GM21825 (cell line): Measurements from ENCODE around the gene CRB1.

ENCODE experiments used
- ATAC-seq: cut with Tn5 transposase; IDR thresholded peaks from one replicate; pipeline ENCODE4 v1.9.1; 2021; ENCODE audit warnings: mild to moderate bottlenecking, moderate library complexity; ENCODE audit not compliant: unreplicated experiment

CRB1 gene

GRCh38 chr1:197268012-197268411, at the start of gene CRB1:
Gene CRB1, plus strand, starts transcription at chr1:197268252. Its CDS starts 161 bp downstream, at chr1:197268413.
- ATAC-seq, result no peak

GRCh38 chr1:197218857-197219256, 49.2 kb upstream of the CRB1 start:
- no peak for ATAC-seq

GRCh38 chr1:197222025-197222685, 45.9 kb upstream of the CRB1 start:
- ATAC-seq, result no peak

GRCh38 chr1:197222780-197223179, 45.3 kb upstream of the CRB1 start:
- ATAC-seq, result no peak

- ATAC-seq, result no peak
Observed at GRCh38 chr1:197224160-197224559, 43.9 kb upstream of the CRB1 start.

- ATAC-seq, result no peak
Observed at GRCh38 chr1:197225611-197226010, 42.4 kb upstream of the CRB1 start.

- ATAC-seq, result no peak
Observed at GRCh38 chr1:197234581-197234980, 33.5 kb upstream of the CRB1 start.

- no peak for ATAC-seq
Observed at GRCh38 chr1:197235355-197235754, 32.7 kb upstream of the CRB1 start.

GRCh38 chr1:197247465-197247864, 20.6 kb upstream of the CRB1 start:
- ATAC-seq, result no peak

- ATAC-seq, result no peak
Observed at GRCh38 chr1:197249324-197249723, 18.7 kb upstream of the CRB1 start.

- ATAC-seq, result no peak
Observed at GRCh38 chr1:197250616-197251015, 17.4 kb upstream of the CRB1 start.

GRCh38 chr1:197252973-197253372, 15.1 kb upstream of the CRB1 start:
- ATAC-seq, result no peak

GRCh38 chr1:197254866-197255265, 13.2 kb upstream of the CRB1 start:
- ATAC-seq, result no peak

GRCh38 chr1:197264936-197265567, 3.0 kb upstream of the CRB1 start:
- ATAC-seq, result no peak

- ATAC-seq, result no peak
Observed at GRCh38 chr1:197269053-197269452, 1.0 kb downstream of the CRB1 start.

- no peak for ATAC-seq
Observed at GRCh38 chr1:197272791-197273190, 4.7 kb downstream of the CRB1 start.

GRCh38 chr1:197277166-197277565, 9.1 kb downstream of the CRB1 start:
- ATAC-seq, result no peak

GRCh38 chr1:197284325-197284724, 16.3 kb downstream of the CRB1 start:
- ATAC-seq, result no peak

GRCh38 chr1:197284966-197285365, 16.9 kb downstream of the CRB1 start:
- no peak for ATAC-seq

GRCh38 chr1:197285526-197286205, 17.6 kb downstream of the CRB1 start:
- ATAC-seq, result no peak

GRCh38 chr1:197286634-197287033, 18.6 kb downstream of the CRB1 start:
- ATAC-seq, result no peak

GRCh38 chr1:197287863-197288262, 19.8 kb downstream of the CRB1 start:
- ATAC-seq, result no peak
